ENCODE results near the gene PPM1J. TPM values are rescaled to one million over a fixed set of nuclear protein-coding genes. Genes with fewer than 3 reads are reported as not detected.

The PPM1J gene
- total and polyA plus RNA-seq, 2 of the 13 experiments (the other 11 are each of a cell fraction or from before 2014, with no cell fraction given): 0.07 to 0.22 TPM

DNA sequence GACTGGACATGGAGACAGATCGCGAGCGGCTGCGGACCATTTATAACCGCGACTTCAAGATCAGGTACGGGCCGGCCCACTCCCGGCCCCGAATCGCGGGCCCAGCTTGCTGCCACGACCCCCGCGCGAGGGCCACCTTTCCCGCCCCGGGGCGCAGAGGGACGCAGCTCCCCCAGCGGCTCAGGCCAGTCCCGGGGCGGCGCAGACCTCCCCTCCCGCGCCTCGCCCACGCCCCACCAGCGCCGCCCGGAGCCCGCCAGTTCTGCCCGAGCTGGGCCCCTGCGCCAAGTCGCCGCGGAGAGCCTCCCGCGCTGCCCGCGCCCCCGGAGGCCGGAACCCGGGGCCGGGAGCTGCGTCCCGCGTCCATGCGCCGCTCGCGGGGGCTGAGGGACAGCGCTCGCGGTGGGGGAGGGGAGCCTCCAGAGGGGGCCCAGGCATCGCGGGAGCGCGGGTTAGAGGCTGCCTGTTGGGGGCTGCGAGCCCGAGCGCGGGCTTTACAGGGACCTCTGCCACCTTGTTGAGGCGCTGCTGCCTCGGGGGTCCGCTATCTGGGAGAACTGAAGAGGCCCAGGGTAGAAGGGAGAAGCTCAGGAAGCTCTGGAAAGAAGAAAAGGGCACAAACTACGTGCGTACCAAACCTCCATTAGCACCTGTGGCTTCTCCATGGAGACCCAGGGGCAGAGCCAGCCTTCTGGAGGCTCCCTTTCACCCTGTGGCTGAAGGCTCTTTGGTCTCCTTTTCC, 40.0 kb downstream of the PPM1J start (continued):
- TF ChIP-seq ZMAT5 (CRISPR knock-in tag; IDR thresholded peaks at IDR 0.05; ENCODE audit: borderline replicate concordance, low read depth): no peak
- no peak for TF ChIP-seq ISL2 (CRISPR knock-in tag; IDR thresholded peaks at IDR 0.05)
- no peak for TF ChIP-seq ZNF589 (CRISPR knock-in tag; conservative IDR thresholded peaks at IDR 0.05)
- TF ChIP-seq RBM22 (optimal IDR thresholded peaks at IDR 0.05; ENCODE audit: low read length): no peak
- TF ChIP-seq, protein P1, sequence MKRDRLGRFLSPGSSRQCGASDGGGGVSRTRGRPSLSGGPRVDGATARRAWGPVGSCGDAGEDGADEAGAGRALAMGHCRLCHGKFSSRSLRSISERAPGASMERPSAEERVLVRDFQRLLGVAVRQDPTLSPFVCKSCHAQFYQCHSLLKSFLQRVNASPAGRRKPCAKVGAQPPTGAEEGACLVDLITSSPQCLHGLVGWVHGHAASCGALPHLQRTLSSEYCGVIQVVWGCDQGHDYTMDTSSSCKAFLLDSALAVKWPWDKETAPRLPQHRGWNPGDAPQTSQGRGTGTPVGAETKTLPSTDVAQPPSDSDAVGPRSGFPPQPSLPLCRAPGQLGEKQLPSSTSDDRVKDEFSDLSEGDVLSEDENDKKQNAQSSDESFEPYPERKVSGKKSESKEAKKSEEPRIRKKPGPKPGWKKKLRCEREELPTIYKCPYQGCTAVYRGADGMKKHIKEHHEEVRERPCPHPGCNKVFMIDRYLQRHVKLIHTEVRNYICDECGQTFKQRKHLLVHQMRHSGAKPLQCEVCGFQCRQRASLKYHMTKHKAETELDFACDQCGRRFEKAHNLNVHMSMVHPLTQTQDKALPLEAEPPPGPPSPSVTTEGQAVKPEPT (CRISPR knock-in tag; IDR thresholded peaks at IDR 0.05; ENCODE audit: low read depth): no peak
- TF ChIP-seq HNRNPLL (IDR thresholded peaks at IDR 0.05; ENCODE audit: low read depth, low read length, poor library complexity, severe bottlenecking): peak; percentile 48
- TF ChIP-seq ZSCAN29 (CRISPR knock-in tag; conservative IDR thresholded peaks at IDR 0.05): no peak
- TF ChIP-seq TBL1XR1 (IDR thresholded peaks at IDR 0.05; ENCODE audit: borderline replicate concordance, low read length, partially characterized antibody): no peak
- TF ChIP-seq SUZ12 (IDR thresholded peaks at IDR 0.05; ENCODE audit: low read depth, low read length): no peak
- TF ChIP-seq ZBTB38 (CRISPR knock-in tag; IDR thresholded peaks at IDR 0.05): peak; percentile 14; the same call in 1 of the 2 replicates
- no peak for TF ChIP-seq ZNF747 (CRISPR knock-in tag; IDR thresholded peaks at IDR 0.05; ENCODE audit: borderline replicate concordance)
- no peak for TF ChIP-seq ZNF552 (CRISPR knock-in tag; IDR thresholded peaks at IDR 0.05; ENCODE audit: borderline replicate concordance)
- TF ChIP-seq ZZZ3 (CRISPR knock-in tag; IDR thresholded peaks at IDR 0.05; ENCODE audit: borderline replicate concordance): no peak
- TF ChIP-seq, protein P2, sequence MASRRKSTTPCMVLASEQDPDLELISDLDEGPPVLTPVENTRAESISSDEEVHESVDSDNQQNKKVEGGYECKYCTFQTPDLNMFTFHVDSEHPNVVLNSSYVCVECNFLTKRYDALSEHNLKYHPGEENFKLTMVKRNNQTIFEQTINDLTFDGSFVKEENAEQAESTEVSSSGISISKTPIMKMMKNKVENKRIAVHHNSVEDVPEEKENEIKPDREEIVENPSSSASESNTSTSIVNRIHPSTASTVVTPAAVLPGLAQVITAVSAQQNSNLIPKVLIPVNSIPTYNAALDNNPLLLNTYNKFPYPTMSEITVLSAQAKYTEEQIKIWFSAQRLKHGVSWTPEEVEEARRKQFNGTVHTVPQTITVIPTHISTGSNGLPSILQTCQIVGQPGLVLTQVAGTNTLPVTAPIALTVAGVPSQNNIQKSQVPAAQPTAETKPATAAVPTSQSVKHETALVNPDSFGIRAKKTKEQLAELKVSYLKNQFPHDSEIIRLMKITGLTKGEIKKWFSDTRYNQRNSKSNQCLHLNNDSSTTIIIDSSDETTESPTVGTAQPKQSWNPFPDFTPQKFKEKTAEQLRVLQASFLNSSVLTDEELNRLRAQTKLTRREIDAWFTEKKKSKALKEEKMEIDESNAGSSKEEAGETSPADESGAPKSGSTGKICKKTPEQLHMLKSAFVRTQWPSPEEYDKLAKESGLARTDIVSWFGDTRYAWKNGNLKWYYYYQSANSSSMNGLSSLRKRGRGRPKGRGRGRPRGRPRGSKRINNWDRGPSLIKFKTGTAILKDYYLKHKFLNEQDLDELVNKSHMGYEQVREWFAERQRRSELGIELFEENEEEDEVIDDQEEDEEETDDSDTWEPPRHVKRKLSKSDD (CRISPR knock-in tag; IDR thresholded peaks at IDR 0.05; ENCODE audit: low read depth): peak; percentile 41; the same call in 1 of the 2 replicates
- TF ChIP-seq HIVEP1 (CRISPR knock-in tag; IDR thresholded peaks at IDR 0.05): no peak
- TF ChIP-seq, protein P3, sequence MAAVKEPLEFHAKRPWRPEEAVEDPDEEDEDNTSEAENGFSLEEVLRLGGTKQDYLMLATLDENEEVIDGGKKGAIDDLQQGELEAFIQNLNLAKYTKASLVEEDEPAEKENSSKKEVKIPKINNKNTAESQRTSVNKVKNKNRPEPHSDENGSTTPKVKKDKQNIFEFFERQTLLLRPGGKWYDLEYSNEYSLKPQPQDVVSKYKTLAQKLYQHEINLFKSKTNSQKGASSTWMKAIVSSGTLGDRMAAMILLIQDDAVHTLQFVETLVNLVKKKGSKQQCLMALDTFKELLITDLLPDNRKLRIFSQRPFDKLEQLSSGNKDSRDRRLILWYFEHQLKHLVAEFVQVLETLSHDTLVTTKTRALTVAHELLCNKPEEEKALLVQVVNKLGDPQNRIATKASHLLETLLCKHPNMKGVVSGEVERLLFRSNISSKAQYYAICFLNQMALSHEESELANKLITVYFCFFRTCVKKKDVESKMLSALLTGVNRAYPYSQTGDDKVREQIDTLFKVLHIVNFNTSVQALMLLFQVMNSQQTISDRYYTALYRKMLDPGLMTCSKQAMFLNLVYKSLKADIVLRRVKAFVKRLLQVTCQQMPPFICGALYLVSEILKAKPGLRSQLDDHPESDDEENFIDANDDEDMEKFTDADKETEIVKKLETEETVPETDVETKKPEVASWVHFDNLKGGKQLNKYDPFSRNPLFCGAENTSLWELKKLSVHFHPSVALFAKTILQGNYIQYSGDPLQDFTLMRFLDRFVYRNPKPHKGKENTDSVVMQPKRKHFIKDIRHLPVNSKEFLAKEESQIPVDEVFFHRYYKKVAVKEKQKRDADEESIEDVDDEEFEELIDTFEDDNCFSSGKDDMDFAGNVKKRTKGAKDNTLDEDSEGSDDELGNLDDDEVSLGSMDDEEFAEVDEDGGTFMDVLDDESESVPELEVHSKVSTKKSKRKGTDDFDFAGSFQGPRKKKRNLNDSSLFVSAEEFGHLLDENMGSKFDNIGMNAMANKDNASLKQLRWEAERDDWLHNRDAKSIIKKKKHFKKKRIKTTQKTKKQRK (IDR thresholded peaks at IDR 0.05; ENCODE audit: low read length): no peak
- peak; percentile 21; the same call in 1 of the 2 replicates for TF ChIP-seq ZMAT3 (CRISPR knock-in tag; conservative IDR thresholded peaks at IDR 0.05)
- 0 out of 2 replicates have a peak, but pooled peaks have one; percentile 40 for TF ChIP-seq TP53 (CRISPR knock-in tag; conservative IDR thresholded peaks at IDR 0.05)
- TF ChIP-seq PAF1 (CRISPR knock-in tag; IDR thresholded peaks at IDR 0.05): no peak

Measured in HepG2 (cell line).